A549 (cell line): ENCODE data around the gene UGT1A4. TPM values are rescaled to one million over a fixed set of nuclear protein-coding genes. Genes with fewer than 3 reads are reported as not detected.

ENCODE experiments used
- ATAC-seq, 2 experiments: fragments of 200-7000 bp in 1 of 2; fragments of >200 bp in 1 of 2; cut with Nextera tagmentation in 1 of 2; cut with Tn5 transposase in 1 of 2; 3 replicates each; pipeline versions ENCODE4 v1.8.0 to v1.9.1; 2018 to 2020; ENCODE audit warnings: mild to moderate bottlenecking in 1 of 2, moderate library complexity in 1 of 2
- CTCF ChIA-PET: fragments of 300-600 bp; sonication (Branson Sonifier 250); formaldehyde crosslinking; extraction: SDS; loops from one replicate; lab custom pipeline; 2021; ENCODE audit warnings: antibody characterized with exemption, inconsistent platforms; lab: Yijun Ruan, JAX
- POLR2A ChIA-PET: fragments of 350-600 bp; formaldehyde crosslinking; extraction: SDS; loops from one replicate; lab custom pipeline; 2021; ENCODE audit warnings: antibody characterized with exemption, inconsistent platforms; lab: Yijun Ruan, JAX
- DNase-seq, 2 experiments: peaks; one replicate each; pipeline versions ENCODE4 v3.0.0 to v3.0.0-alpha.2; 2011 to 2016; ENCODE audit warnings: low read depth in 1 of 2, low spot score in 1 of 2
- FAIRE-seq: peaks from 2 replicates; lab custom pipeline; 2011; peaks lifted over from hg19 to GRCh38; lab: Jason Lieb, UNC
- H3K27ac ChIP-seq, 2 experiments: fragments of >200 bp; sonication (Bioruptor Twin); formaldehyde crosslinking; 3 replicates each; pipeline ENCODE4 v1.5.1; 2016 to 2017
- H3K4me1 ChIP-seq: fragments of >200 bp; sonication (Bioruptor Twin); formaldehyde crosslinking; 3 replicates; pipeline ENCODE4 v1.6.1; 2016
- H3K4me2 ChIP-seq: fragments of >200 bp; sonication (Bioruptor Twin); formaldehyde crosslinking; 3 replicates; pipeline ENCODE4 v1.6.1; 2016
- H3K4me3 ChIP-seq: fragments of >200 bp; sonication (Bioruptor Twin); formaldehyde crosslinking; 3 replicates; pipeline ENCODE4 v1.5.1; 2016
- H3K9me3 ChIP-seq: fragments of >200 bp; sonication (Bioruptor Twin); formaldehyde crosslinking; 3 replicates; pipeline ENCODE4 v1.6.1; 2016
- ATOH8 ChIP-seq: fragments of 250-450 bp; sonication (Bioruptor Pico); IDR thresholded peaks from 2 replicates; pipeline ENCODE4 v1.5.0; 2020; ENCODE audit warnings: low read depth, mild to moderate bottlenecking, moderate library complexity
- CBX2 ChIP-seq: fragments of 200-600 bp; sonication (generic); IDR thresholded peaks from 2 replicates; pipeline ENCODE4 v1.6.1; 2016; ENCODE audit warnings: low read depth, mild to moderate bottlenecking, borderline replicate concordance
- CEBPB ChIP-seq, 2 experiments: fragments of >200 bp in 1 of 2; sonication (Bioruptor Twin) in 1 of 2; formaldehyde crosslinking in 1 of 2; IDR thresholded peaks; 2 replicates each; pipeline ENCODE4 v1.6.1; 2012 to 2016
- CHD4 ChIP-seq: fragments of 200-600 bp; sonication (generic); IDR thresholded peaks from 2 replicates; pipeline ENCODE4 v1.6.1; 2016; ENCODE audit warnings: antibody characterized with exemption, mild to moderate bottlenecking, borderline replicate concordance
- EHMT2 ChIP-seq: fragments of 200-600 bp; sonication (generic); IDR thresholded peaks from 2 replicates; pipeline ENCODE4 v1.6.1; 2016; ENCODE audit warnings: antibody characterized with exemption, low read depth, mild to moderate bottlenecking, moderate library complexity
- EP300 ChIP-seq, 2 experiments: fragments of >200 bp; sonication (Bioruptor Twin); formaldehyde crosslinking; IDR thresholded peaks; 2 replicates in 1 of 2; 3 replicates in 1 of 2; pipeline ENCODE4 v1.6.1; 2016 to 2017
- FOXS1 ChIP-seq: fragments of 250-450 bp; sonication (Bioruptor Pico); IDR thresholded peaks from 2 replicates; pipeline ENCODE4 v1.5.0; 2020; ENCODE audit warnings: mild to moderate bottlenecking, moderate library complexity
- HDAC2 ChIP-seq: fragments of 200-600 bp; sonication (generic); IDR thresholded peaks from 2 replicates; pipeline ENCODE4 v1.6.1; 2016
- HOXA7 ChIP-seq: fragments of 250-450 bp; sonication (Bioruptor Pico); IDR thresholded peaks from 2 replicates; pipeline ENCODE4 v1.5.0; 2020; ENCODE audit warnings: mild to moderate bottlenecking, moderate library complexity
- HOXB5 ChIP-seq: fragments of 250-450 bp; sonication (Bioruptor Pico); IDR thresholded peaks from 2 replicates; pipeline ENCODE4 v1.5.0; 2020; ENCODE audit warnings: mild to moderate bottlenecking, moderate library complexity
- JUNB ChIP-seq: fragments of >200 bp; sonication (Bioruptor Twin); formaldehyde crosslinking; IDR thresholded peaks from 2 replicates; pipeline ENCODE4 v1.6.1; 2016
- KDM1A ChIP-seq: fragments of 200-600 bp; sonication (generic); IDR thresholded peaks from 2 replicates; pipeline ENCODE4 v1.6.1; 2016; ENCODE audit warnings: low read depth, mild to moderate bottlenecking
- KDM5A ChIP-seq: fragments of 200-600 bp; sonication (generic); IDR thresholded peaks from 2 replicates; pipeline ENCODE4 v1.6.1; 2016; ENCODE audit warnings: antibody characterized with exemption, mild to moderate bottlenecking
- MAFK ChIP-seq: fragments of 450-650 bp; IDR thresholded peaks from 2 replicates; pipeline ENCODE4 v1.6.1; 2014; ENCODE audit not compliant: partially characterized antibody
- MYC ChIP-seq: IDR thresholded peaks from 2 replicates; pipeline ENCODE4 v1.6.1; 2012; ENCODE audit warnings: mild to moderate bottlenecking, inconsistent platforms, low read length, improper control_type of control experiment, borderline replicate concordance
- NPAS2 ChIP-seq: fragments of 250-450 bp; sonication (Bioruptor Pico); IDR thresholded peaks from 2 replicates; pipeline ENCODE4 v1.8.0; 2022; ENCODE audit warnings: mild to moderate bottlenecking, moderate library complexity, borderline replicate concordance
- NR3C1 ChIP-seq: fragments of >200 bp; sonication (Bioruptor Twin); formaldehyde crosslinking; IDR thresholded peaks from 3 replicates; pipeline ENCODE4 v1.6.1; 2017
- PBX3 ChIP-seq: IDR thresholded peaks from 2 replicates; pipeline ENCODE4 v1.6.1; 2012
- POLR2A ChIP-seq: IDR thresholded peaks from 2 replicates; pipeline ENCODE4 v1.6.1; 2012; ENCODE audit warnings: mild to moderate bottlenecking, low read length
- POLR2AphosphoS2 ChIP-seq: conservative IDR thresholded peaks from 2 replicates; pipeline ENCODE4 v1.6.1; 2012; ENCODE audit warnings: low read length, improper control_type of control experiment, inconsistent platforms
- RARB ChIP-seq: fragments of 250-450 bp; sonication (Bioruptor Pico); IDR thresholded peaks from 2 replicates; pipeline ENCODE4 v1.8.0; 2021; ENCODE audit warnings: mild to moderate bottlenecking, moderate library complexity
- RCOR1 ChIP-seq: fragments of 150-350 bp; IDR thresholded peaks from 2 replicates; pipeline ENCODE4 v1.6.1; 2014; ENCODE audit warnings: antibody characterized with exemption, low read length, low read depth
- REST ChIP-seq: fragments of 200-600 bp; sonication (generic); IDR thresholded peaks from 2 replicates; pipeline ENCODE4 v1.6.1; 2016; ENCODE audit warnings: antibody characterized with exemption, mild to moderate bottlenecking, moderate library complexity
- SREBF2 ChIP-seq: fragments of 450-650 bp; IDR thresholded peaks from 2 replicates; pipeline ENCODE4 v1.6.1; 2014; ENCODE audit warnings: mild to moderate bottlenecking, moderate library complexity
- TP53 ChIP-seq: fragments of 250-450 bp; sonication (Bioruptor Pico); IDR thresholded peaks from 2 replicates; pipeline ENCODE4 v1.5.0; 2021; ENCODE audit warnings: mild to moderate bottlenecking, moderate library complexity
- ZFP36 ChIP-seq: fragments of 450-650 bp; IDR thresholded peaks from 2 replicates; pipeline ENCODE4 v1.6.1; 2014; ENCODE audit warnings: borderline replicate concordance; ENCODE audit not compliant: partially characterized antibody
- ZSCAN20 ChIP-seq: fragments of 250-450 bp; sonication (Bioruptor Pico); IDR thresholded peaks from 2 replicates; pipeline ENCODE4 v1.8.0; 2022; ENCODE audit warnings: mild to moderate bottlenecking, moderate library complexity
- polyA plus RNA-seq, 4 experiments: library from polyadenylated mRNA; depleted of rRNA in 3 of 4; stranded (reverse); fragments of >200 nt; fragmentation: RNase III in 1 of 4; extraction: RNeasy Plus Mini Kit Qiagen cat#74134 plus additional on column Dnase treatment in 1 of 4; gene quantifications; 2 replicates in 3 of 4; 3 replicates in 1 of 4; pipeline ENCODE4 v1.2.3, GENCODE V29; 2011 to 2017

The UGT1A4 gene
- polyA plus RNA-seq, 2 of the 4 experiments (the other 2 are of a cell fraction): 0.13 to 0.14 TPM

- peak; percentile 22; the same call in 1 of the 2 replicates for TF ChIP-seq HOXB5
- TF ChIP-seq RCOR1: no peak
- no peak for TF ChIP-seq CBX2
- TF ChIP-seq ZSCAN20: no peak
- TF ChIP-seq SREBF2: no peak
- TF ChIP-seq ATOH8 (CRISPR knock-in tag): no peak
- no peak for TF ChIP-seq ZFP36
- TF ChIP-seq JUNB: peak; percentile 88
- TF ChIP-seq HDAC2: no peak
- TF ChIP-seq EP300 (IDR thresholded peaks at IDR 0.05): peak; percentile 99
- no peak for TF ChIP-seq FOXS1
- no peak for TF ChIP-seq HOXA7 (CRISPR knock-in tag)
- TF ChIP-seq REST: no peak
- no peak for TF ChIP-seq MYC
- TF ChIP-seq POLR2A: no peak
- no peak for TF ChIP-seq NPAS2 (CRISPR knock-in tag)
- no peak for TF ChIP-seq PBX3
- no peak for TF ChIP-seq CHD4
- no peak for TF ChIP-seq MAFK
- peak; percentile 92 to 94 for TF ChIP-seq CEBPB (IDR thresholded peaks at IDR 0.05)
- TF ChIP-seq KDM5A: no peak
- TF ChIP-seq EHMT2: no peak
- no peak for TF ChIP-seq TP53 (CRISPR knock-in tag)
- no peak for TF ChIP-seq NR3C1
These were observed 38.0 kb downstream of the UGT1A4 start (continued) for GRCh38 chr2:233756429-233757081.

- ChIA-PET POLR2A (interaction anchor here (1.0 kb wide), 1 partner anchor 75 kb away, joined by 3 read pairs; no protein-coding TSS in a partner anchor), CTCF (interaction anchor here (1.6 kb wide), 1 partner anchor 75 kb away, joined by 5 read pairs; no protein-coding TSS in a partner anchor)
- FAIRE-seq (no peak), DNase-seq (no peak), ATAC-seq (no peak)
- H3K9me3 ChIP-seq: peaks cover 24% of the 10 kb centered on the region
- peaks cover 46% of the 10 kb centered on the region for H3K4me1 ChIP-seq
- H3K27ac ChIP-seq: peak overlapping the region; percentile 91 to 94
- H3K4me2 ChIP-seq: peak overlapping the region; percentile 57; the same call in 2 of the 3 replicates
- H3K4me3 ChIP-seq: no peak overlapping the region
- TF ChIP-seq RARB (CRISPR knock-in tag) (no peak), POLR2AphosphoS2 (no peak), MAFK (no peak), KDM1A (no peak)
These were observed 39.6 kb downstream of the UGT1A4 start for GRCh38 chr2:233758141-233758540.
